Measurements from ENCODE around the gene KRT9. TPM values are rescaled to one million over a fixed set of nuclear protein-coding genes. Genes with fewer than 3 reads are reported as not detected.
"Not testable (repeated sequence)": the region's sequence is repeated elsewhere in the genome, so short reads cannot be mapped to it uniquely, and the experiment has no call there.

KRT9 gene
- under 1 TPM in 2 of 4 donors, not detected in 2; 0.19 to 0.61 TPM for total RNA-seq

DNA sequence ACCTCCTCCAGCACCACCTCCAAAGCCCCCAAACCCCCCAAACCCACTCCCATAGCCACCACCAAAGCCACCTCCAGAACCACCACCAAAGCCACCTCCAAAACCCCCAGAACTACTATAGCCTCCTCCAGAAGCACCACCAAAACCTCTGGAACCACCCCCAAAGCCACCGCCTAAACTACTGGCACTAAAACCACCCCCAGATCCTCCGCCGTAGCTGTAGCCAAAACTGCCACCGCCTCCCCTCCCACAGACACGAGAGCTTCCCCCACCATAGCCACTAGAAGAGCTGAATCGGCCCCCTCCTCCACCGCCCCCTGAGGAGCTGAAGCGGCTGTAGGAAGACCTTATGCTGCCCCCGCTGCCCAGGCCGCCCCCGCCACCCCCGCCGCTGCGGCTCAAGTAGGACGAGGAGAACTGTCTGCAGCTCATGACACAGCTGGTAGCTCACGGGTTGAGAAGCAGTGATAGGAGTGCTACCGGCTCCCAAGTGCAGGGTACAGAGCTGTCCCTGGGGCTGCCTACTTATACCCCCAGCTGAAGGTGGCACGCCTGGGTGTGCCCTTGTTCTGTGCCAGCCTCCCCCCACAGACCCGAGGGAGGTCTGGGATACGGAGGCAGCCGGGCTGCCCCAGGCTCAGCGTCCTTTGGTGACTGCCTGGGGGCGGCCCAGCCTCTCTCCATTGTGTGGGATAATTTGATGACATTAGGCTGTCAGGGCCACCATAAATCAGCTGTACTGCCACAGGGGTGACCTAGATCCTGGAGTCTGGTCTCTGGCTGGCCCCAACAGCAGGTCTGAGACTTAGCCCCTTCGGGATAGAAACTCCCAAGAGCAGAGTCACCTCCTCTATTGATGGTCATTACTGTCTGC, at the start of gene KRT9:
Gene KRT9, minus strand, starts transcription at position 499 of the 874 bp plus-strand sequence. Its CDS starts 67 bp downstream, at position 432.
- intact Hi-C loops (cut with DNase I), result no loop called here
- peaks cover 0 to 9% (median 5%) of the 10 kb centered on the region in 3 donors for H3K4me1 ChIP-seq
- TF ChIP-seq CTCF (IDR thresholded peaks at IDR 0.05) (no peak), POLR2A (IDR thresholded peaks at IDR 0.05) (no peak)
- WGBS, 2 donors, result 71% methylated on average over 6 of the region's 24 CpGs; no CpG with 5 or more reads in 1 of the 2 donors
- H3K27ac ChIP-seq, result no peak within 1 kb of the TSS
- no peak within 1 kb of the TSS for H3K4me3 ChIP-seq
- H3K9me3 ChIP-seq, result no peaks in the 10 kb centered on the region
- DNase-seq, result no peak
- H3K36me3 ChIP-seq, result no peaks in the 10 kb centered on the region
- H3K27me3 ChIP-seq, result peaks cover 0 to 83% (median 0%) of the 10 kb centered on the region in 4 donors

DNA sequence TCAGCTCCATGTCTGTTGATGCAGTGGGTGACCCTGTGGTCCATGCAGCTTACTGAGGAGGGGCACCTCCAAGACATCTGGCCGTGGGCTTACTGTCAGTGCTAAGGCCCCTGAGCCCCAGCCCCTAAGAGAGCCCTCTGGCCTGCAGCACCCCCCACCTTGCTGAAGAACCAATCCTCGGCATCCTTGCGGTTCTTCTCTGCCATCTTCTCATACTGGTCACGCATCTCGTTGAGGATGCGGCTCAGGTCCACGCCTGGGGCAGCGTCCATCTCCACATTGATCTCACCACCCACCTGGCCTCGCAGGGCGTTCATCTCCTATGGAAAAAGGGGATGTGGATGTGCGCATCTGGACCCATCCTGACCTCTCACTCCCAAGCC, 49.6 kb upstream of the KRT9 start:
- DNase-seq; H3K9me3 ChIP-seq; H3K4me3 ChIP-seq; intact Hi-C loops (cut with DNase I); H3K36me3 ChIP-seq; H3K27ac ChIP-seq: not testable (repeated sequence)
- 89 to 91% methylated on average over 11 of the region's 11 CpGs for WGBS, 2 donors
- peaks cover 0 to 86% (median 0%) of the 10 kb centered on the region in 4 donors for H3K27me3 ChIP-seq
- H3K4me1 ChIP-seq, result peaks cover 13 to 61% (median 14%) of the 10 kb centered on the region in 3 donors

DNA sequence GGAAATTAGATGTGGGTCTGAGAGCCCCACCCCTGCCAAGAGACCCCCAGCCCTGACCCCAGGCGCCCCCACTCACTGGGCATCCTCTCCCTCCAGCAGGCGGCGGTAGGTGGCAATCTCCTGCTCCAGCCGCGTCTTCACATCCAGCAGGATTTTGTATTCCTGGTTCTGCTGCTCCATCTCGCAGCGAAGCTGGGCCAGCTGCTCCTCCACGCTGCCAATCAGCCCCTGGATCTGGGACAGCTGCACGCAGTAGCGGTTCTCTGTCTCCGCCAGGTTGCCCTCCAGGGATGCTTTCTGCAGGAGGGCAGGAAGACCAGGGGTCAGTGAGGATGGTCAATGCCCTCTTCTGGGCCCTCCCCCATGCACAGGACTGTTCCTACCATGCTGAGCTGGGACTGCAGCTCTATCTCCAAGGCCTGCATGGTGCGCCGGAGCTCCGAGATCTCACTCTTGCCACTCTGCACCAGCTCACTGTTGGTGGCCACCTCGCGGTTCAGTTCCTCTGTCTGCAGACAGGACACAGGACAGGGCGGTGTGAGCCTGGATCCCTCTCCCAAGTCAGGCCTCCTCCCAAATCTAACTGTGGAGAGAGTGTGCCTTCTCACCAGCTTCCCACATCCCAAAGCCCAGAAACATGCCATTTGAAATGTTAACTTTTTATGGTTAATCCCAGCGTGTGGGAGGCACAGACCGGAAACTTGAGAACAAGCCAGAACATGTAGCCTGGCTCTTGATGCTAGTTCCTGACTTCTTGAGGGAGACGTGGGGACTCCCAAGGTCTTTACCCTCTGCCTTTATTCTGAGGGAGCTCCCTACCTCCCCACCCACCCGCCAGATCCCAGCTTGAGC, 49.0 kb upstream of the KRT9 start:
- H3K27me3 ChIP-seq, result peaks cover 0 to 92% (median 0%) of the 10 kb centered on the region in 4 donors
- no peak overlapping the region for H3K4me3 ChIP-seq
- no peaks in the 10 kb centered on the region for H3K9me3 ChIP-seq
- no peak for DNase-seq
- H3K36me3 ChIP-seq, result no peaks in the 10 kb centered on the region
- H3K4me1 ChIP-seq, result peaks cover 11 to 57% (median 14%) of the 10 kb centered on the region in 3 donors
- peak in 1 of 6 experiments; percentile 24 for TF ChIP-seq CTCF (IDR thresholded peaks at IDR 0.05)
- no peak for TF ChIP-seq POLR2A (IDR thresholded peaks at IDR 0.05)
- 44 to 51% methylated on average over 8 to 18 of the region's 21 CpGs for WGBS, 2 donors
- intact Hi-C loops (cut with DNase I), result no loop called here
- no peak overlapping the region for H3K27ac ChIP-seq

DNA sequence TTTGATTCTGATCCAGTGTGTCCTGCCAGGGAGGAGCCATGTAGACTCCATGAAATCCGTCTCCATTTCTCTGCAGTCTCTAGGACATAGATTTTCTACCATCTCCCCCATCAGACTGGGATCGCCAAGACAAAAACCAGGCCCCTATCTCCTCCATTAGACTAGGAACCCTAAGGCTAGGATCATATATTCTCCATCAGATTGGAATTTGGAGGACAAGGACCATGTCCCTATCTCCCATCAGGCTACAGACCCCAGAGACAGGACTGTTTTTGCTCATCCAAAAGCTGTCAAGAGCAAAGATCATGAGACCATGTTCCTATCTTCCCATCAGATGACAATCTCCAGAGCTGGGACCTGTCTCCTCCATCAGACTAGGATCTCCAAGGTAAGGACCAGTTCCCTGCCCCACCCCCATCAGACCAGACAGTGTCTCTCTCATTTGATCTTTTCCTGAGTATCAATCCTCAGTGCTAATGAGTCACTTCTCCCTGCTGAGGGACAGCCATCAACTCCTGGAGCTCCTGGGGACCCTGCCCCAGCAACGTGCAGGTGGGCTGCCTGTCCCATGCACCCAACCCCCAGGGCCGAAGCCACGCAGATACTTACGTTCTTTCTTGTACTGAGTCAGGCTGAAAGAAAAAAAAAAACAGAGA, 48.2 kb upstream of the KRT9 start:
- intact Hi-C loops (cut with DNase I); H3K36me3 ChIP-seq; H3K4me3 ChIP-seq; H3K27ac ChIP-seq; DNase-seq; H3K9me3 ChIP-seq: not testable (repeated sequence)
- Histone ChIP-seq H3K27me3 (peaks cover 0 to 93% (median 0%) of the 10 kb centered on the region in 4 donors), H3K4me1 (peaks cover 3 to 50% (median 7%) of the 10 kb centered on the region in 3 donors)
- 81 to 88% methylated on average over 4 to 5 of the region's 6 CpGs for WGBS, 2 donors

DNA sequence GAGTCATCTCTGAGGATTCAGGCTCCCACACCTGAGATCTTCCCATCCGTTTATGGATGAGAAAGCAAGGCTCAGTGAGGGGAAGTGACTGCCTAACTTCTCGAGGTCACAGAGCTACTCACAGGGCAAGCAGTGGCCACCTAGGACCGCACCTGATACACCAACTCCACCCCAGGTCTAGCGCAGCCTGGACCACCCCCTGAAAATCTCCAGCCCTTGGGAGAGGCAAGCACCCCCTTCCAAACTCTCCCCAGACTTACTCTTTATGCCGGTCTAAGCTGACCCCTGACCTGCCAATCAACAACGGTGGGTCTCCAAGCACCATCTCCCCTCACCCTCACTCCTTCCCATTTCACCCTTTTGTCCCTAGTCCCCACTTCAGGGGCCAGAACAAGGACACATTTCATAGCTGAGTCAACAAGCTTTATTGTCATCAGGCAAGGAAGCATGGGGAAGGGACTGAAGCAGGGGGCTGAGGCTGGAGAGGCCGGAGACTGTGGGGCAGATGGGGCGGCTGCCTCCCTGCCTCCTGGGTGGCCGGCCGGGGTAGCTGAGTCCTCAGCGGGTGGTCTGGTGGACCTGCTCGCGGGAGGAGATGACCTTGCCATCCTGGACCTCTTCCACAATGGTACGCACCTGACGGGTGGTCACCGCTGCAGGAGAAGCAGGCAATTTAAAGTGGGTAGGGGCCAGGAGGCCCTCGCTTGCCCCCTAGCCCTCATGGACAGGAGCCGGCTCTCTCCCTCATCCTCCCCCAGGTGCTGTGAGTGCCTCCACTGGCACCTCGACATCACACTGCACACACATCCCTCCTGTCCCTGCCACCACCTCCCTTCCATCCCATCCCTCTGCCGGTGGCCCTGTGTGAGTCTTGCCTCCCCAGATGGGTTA, 47.4 kb upstream of the KRT9 start:
- TF ChIP-seq CTCF (IDR thresholded peaks at IDR 0.05) (no peak), POLR2A (IDR thresholded peaks at IDR 0.05) (no peak)

More for the DNA sequence above, 47.4 kb upstream of the KRT9 start:
- no peak overlapping the region for H3K27ac ChIP-seq
- intact Hi-C loops (cut with DNase I), result no loop called here
- no peak overlapping the region for H3K4me3 ChIP-seq
- H3K27me3 ChIP-seq, result peaks cover 0 to 93% (median 0%) of the 10 kb centered on the region in 4 donors
- H3K4me1 ChIP-seq, result peaks cover 0 to 42% (median 4%) of the 10 kb centered on the region in 3 donors
- no peak for DNase-seq
- H3K9me3 ChIP-seq, result no peaks in the 10 kb centered on the region
- no peaks in the 10 kb centered on the region for H3K36me3 ChIP-seq
- 54 to 86% methylated on average over 5 to 15 of the region's 20 CpGs for WGBS, 2 donors

Data from esophagus squamous epithelium (tissue), 5 donors.